Neural cell (in vitro differentiated cells): Measurements from ENCODE around the gene DPYD.

ENCODE experiments used
- POLR2AphosphoS5 ChIP-seq: IDR thresholded peaks from 2 replicates; pipeline ENCODE4 v1.6.1; 2012
- TF ChIP-seq, protein P1 (sequence below): fragments of 450-650 bp; IDR thresholded peaks from 2 replicates; pipeline ENCODE4 v1.5.1; 2014; ENCODE audit warnings: antibody characterized with exemption, mild to moderate bottlenecking, moderate library complexity; ENCODE audit not compliant: poor library complexity, severe bottlenecking

DNA sequence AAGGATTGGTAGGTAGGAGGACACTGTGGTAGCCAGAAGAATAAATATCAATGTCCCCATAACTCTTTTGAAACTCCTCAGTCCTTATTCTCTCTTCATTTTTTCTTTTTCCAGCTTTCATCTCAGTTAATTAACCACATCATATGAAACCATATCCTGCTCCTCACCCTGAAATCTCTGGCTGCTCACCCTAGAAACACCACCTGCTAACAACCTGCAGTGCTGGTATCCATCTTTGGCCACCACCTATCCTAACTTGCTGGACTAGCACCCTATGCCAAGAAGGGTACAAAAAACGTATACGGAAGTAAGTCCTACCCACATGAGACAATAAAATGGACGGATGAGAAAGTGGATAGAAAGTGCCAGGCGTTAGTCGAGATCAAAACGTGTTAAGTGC is 13.7 kb upstream of the DPYD start:
- TF ChIP-seq POLR2AphosphoS5: no peak
- TF ChIP-seq, protein P1, sequence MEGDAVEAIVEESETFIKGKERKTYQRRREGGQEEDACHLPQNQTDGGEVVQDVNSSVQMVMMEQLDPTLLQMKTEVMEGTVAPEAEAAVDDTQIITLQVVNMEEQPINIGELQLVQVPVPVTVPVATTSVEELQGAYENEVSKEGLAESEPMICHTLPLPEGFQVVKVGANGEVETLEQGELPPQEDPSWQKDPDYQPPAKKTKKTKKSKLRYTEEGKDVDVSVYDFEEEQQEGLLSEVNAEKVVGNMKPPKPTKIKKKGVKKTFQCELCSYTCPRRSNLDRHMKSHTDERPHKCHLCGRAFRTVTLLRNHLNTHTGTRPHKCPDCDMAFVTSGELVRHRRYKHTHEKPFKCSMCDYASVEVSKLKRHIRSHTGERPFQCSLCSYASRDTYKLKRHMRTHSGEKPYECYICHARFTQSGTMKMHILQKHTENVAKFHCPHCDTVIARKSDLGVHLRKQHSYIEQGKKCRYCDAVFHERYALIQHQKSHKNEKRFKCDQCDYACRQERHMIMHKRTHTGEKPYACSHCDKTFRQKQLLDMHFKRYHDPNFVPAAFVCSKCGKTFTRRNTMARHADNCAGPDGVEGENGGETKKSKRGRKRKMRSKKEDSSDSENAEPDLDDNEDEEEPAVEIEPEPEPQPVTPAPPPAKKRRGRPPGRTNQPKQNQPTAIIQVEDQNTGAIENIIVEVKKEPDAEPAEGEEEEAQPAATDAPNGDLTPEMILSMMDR: no peak
